ENCODE results near the gene UBQLNL. TPM values are rescaled to one million over a fixed set of nuclear protein-coding genes. Genes with fewer than 3 reads are reported as not detected.

The UBQLNL gene
- total RNA-seq, 4 donors from 2014 or later, result 0.25 TPM; not detected in 3

GRCh38 chr11:5509803-5510202 lies 6.7 kb downstream of the UBQLNL start, which contains the start of gene UBQLN3:
Gene UBQLN3, minus strand, starts transcription at chr11:5509957. Its CDS starts 399 bp downstream, at chr11:5509558.
- in situ Hi-C loops (cut with MboI; ENCODE audit: low sequenced_read_pairs in 4 of 4) (no loop called here), intact Hi-C loops (cut with DNase I; ENCODE audit: low total_unique reads) (no loop called here)
- no peak within 1 kb of the TSS for H3K4me3 ChIP-seq
- DNase-seq (no peak), ATAC-seq (no peak)
- no peak within 1 kb of the TSS for H3K27ac ChIP-seq
- no peaks in the 10 kb centered on the region for H3K9me3 ChIP-seq
- TF ChIP-seq CTCF (IDR thresholded peaks at IDR 0.05 in 4 of 5, conservative IDR thresholded peaks at IDR 0.05 in 1 of 5) (no peak), POLR2A (IDR thresholded peaks at IDR 0.05) (no peak)
- H3K36me3 ChIP-seq, result no peaks in the 10 kb centered on the region
- no peaks in the 10 kb centered on the region for H3K27me3 ChIP-seq
- no peaks in the 10 kb centered on the region for H3K4me1 ChIP-seq

GRCh38 chr11:5508605-5509004 lies 7.9 kb downstream of the UBQLNL start:
- in situ Hi-C loops (cut with MboI; ENCODE audit: low sequenced_read_pairs in 4 of 4) (no loop called here), intact Hi-C loops (cut with DNase I; ENCODE audit: low total_unique reads) (no loop called here)
- Histone ChIP-seq H3K9me3 (no peaks in the 10 kb centered on the region), H3K36me3 (no peaks in the 10 kb centered on the region), H3K27me3 (no peaks in the 10 kb centered on the region), H3K4me3 (no peak overlapping the region), H3K4me1 (no peaks in the 10 kb centered on the region), H3K27ac (no peak overlapping the region)
- no peak for ATAC-seq
- no peak for DNase-seq
- TF ChIP-seq CTCF (IDR thresholded peaks at IDR 0.05 in 4 of 5, conservative IDR thresholded peaks at IDR 0.05 in 1 of 5) (no peak), POLR2A (IDR thresholded peaks at IDR 0.05) (no peak)

- no peaks in the 10 kb centered on the region for H3K36me3 ChIP-seq
- no peaks in the 10 kb centered on the region for H3K4me1 ChIP-seq
- H3K27ac ChIP-seq, result no peak overlapping the region
- ATAC-seq (no peak), DNase-seq (no peak)
- in situ Hi-C loops (cut with MboI; ENCODE audit: low sequenced_read_pairs in 4 of 4), result no loop called here
- no peaks in the 10 kb centered on the region for H3K27me3 ChIP-seq
- no peak overlapping the region for H3K4me3 ChIP-seq
- TF ChIP-seq CTCF (IDR thresholded peaks at IDR 0.05 in 4 of 5, conservative IDR thresholded peaks at IDR 0.05 in 1 of 5) (no peak), POLR2A (IDR thresholded peaks at IDR 0.05) (no peak)
- intact Hi-C loops (cut with DNase I; ENCODE audit: low total_unique reads), result no loop called here
- H3K9me3 ChIP-seq, result no peaks in the 10 kb centered on the region
Observed at GRCh38 chr11:5507933-5508305, 8.6 kb downstream of the UBQLNL start.

GRCh38 chr11:5507177-5507932 lies 9.1 kb downstream of the UBQLNL start:
- Histone ChIP-seq H3K36me3 (no peaks in the 10 kb centered on the region), H3K4me1 (no peaks in the 10 kb centered on the region), H3K9me3 (no peaks in the 10 kb centered on the region), H3K4me3 (no peak overlapping the region), H3K27ac (no peak overlapping the region), H3K27me3 (no peaks in the 10 kb centered on the region)
- intact Hi-C loops (cut with DNase I; ENCODE audit: low total_unique reads) (no loop called here), in situ Hi-C loops (cut with MboI; ENCODE audit: low sequenced_read_pairs in 4 of 4) (no loop called here)
- DNase-seq (no peak), ATAC-seq (no peak)
- no peak for TF ChIP-seq CTCF (IDR thresholded peaks at IDR 0.05 in 4 of 5, conservative IDR thresholded peaks at IDR 0.05 in 1 of 5)
- no peak for TF ChIP-seq POLR2A (IDR thresholded peaks at IDR 0.05)

Measured in gastrocnemius medialis (tissue), 4 donors.